ENCODE measurements around the gene CNTN5.

CNTN5 gene

DNA sequence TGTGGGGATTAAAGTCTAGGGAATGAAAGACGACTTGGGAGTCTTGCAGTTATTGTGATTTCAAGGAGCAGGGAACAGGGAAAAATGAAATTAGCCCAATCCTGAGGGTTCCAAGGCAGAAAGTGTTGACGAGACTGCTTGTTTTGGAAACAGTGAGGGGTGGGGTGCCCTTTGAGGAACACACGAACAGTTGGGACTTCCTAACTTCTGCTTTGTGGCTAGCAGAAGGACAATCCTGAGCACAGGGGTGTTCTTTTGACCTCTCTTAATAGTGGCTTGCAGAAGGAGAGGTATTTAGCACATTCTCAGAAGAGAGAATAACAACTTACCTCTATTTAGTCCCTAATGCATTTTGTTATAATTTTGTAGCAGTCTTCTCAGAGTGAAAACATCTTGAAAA, 1120.5 kb downstream of the CNTN5 start:
- no peak for DNase-seq

DNA sequence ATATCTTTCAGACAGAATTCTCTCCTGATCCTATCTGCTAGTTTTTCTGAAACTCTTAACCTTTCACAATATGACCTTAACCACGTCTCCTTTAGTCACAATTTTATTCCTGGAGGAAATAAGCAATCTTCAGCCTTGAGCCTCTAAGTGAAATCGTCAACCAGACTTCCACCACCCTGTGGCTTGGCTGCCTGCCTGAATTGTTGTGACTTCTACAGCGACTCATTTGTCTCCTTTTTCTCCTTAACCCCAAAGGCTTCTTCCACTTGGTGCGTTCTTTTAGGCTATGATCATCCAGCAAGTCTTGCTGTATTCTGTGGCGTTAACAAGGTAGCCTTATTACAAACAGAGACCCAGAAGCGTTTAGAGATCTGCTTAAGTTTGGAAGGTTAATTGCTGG, 1131.2 kb downstream of the CNTN5 start:
- no peak for DNase-seq

DNA sequence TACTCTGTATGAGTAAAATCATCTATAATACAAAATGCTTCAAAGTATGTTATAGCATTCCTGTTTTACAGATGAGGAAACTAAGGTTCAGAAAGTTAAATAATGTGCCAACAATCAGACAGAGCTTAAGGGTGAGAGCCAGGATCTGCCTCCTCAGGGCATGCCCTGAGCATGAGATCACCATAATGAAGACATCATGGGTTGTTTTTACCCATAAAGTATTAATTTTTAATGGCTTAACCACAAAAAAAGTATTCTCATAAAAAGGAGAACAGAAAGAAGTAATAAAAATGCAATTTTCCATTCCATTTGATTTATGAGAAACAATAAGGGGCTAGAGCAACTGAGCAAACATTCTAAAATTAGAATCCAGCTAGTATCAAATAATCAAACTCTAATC, 1132.0 kb downstream of the CNTN5 start:
- DNase-seq, result no peak

DNA sequence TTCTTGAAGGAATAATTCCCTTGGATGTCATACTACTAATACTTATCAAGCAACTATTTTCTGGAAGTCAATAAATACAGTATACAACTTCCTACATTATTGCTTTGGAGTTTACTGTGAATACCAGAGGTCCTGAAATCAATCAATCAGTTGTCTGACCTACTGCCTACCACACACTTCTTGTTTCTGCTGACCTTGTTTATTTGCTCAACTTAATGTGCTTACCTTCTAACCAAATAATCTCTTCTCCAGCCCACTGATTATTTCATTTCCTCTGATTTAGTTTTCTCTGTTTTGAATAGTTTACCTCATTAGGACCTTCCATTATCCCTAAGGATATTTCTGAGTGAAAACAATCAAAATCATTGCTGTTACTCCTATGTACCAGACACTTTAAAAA, 1142.7 kb downstream of the CNTN5 start:
- DNase-seq, result no peak

GRCh38 chr11:100174881-100175280, 1154.1 kb downstream of the CNTN5 start:
- DNase-seq, result no peak

DNA sequence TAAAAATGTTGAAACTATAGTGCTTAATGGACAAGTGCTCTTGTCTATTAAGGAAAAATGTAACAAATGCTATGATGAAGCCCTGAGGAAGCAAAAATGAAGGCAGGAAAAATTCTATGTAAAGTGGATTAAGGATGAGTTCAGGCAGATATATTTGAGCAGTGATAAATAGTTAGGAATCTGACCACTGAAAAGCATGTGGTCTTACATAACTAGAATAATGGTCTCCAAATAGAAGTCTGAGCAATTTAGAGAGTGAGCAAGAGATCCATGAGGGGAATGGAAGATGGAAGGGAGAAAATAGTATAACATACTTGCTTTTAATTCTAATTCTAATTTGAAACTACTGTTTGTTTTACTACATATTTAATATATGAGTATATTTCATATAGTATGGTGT, 1155.7 kb downstream of the CNTN5 start:
- no peak for DNase-seq

- DNase-seq, result no peak
These were observed 1156.9 kb downstream of the CNTN5 start for GRCh38 chr11:100177651-100178050.

DNA sequence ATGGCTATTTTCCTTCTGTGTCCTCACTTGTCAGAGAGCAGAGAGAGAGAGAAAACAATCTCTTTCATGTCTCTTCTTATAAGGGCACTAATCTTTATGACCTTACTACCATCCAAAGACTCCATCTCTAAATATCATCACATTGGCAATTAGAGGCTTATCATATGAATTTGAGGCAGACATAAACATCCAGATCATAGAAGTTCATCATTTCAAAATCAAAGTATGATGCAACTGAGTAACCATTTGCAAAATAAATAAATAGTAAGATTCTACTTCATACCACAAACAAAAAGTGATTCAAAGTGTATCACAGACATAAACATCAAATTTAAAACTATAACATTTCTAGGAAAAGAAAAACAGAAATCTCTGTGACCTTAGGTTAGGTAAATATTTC, 1161.6 kb downstream of the CNTN5 start:
- no peak for DNase-seq

GRCh38 chr11:100182927-100183326, 1162.2 kb downstream of the CNTN5 start:
- no peak for DNase-seq

GRCh38 chr11:100185588-100185987, 1164.8 kb downstream of the CNTN5 start:
- DNase-seq, result no peak

DNA sequence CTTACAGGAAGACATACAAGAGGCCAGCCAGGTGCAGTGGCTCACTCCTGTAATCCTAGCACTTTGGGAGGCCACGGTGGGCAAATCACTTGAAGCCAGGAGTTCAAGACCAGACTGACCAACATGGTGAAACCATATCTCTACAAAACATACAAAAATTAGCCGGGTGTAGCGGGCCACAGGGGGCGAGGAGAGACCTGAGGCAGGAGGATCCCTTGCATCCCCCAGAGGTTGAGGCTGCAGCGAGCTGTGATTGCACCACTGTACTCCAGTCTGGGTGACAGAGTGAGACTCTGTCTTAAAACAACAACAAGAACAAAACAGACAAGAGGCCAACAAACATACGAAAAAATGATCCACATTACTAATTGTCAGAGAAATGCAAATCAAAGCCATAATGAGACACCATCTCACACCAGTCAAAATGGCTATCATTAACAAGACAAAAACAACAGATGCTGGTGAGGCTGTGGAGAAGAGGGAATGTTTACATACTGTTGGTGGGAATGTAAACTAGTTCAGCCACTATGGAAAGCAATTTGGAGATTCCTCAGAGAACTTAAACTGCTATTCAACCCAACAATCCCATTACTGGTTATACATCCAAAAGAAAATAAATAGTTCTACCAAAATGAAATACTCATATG, 1167.5 kb downstream of the CNTN5 start:
- DNase-seq, result no peak

DNA sequence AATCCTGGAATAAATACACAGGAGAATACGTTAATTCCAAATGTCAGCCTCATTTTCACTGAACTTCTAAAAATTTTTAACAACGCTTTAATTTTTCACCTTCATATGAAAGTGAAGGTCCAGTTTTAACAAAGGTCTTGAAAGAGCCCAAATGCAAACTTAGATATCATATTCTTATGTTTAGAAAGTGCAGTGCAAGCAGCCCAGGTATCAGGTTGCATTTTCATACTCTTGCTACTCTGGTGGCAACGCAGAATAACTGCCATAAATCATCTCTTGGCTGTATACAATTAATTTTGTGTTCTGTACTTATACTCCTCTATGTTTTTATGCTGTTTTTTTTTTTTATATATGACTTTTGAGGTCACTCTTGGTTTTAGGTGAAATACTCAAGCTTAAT, 1169.6 kb downstream of the CNTN5 start:
- DNase-seq, result no peak

DNA sequence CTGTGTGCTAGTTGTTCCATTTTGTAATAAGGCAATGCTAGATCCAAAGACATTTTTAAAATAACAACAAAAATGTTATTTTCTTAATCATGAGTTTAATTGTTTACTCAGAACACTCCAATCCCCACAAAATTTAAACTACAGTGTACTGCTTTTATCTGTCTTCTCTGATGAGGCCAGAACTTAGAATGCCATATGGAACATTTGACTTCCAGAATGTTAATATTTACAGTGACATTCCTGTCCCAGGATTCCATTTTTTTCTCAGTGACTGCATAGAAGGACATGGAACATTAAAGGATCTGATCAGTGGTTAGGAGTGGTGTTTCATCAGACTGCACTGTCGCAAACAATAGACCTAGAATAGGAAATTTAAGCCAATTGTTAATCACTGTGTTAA, 1171.4 kb downstream of the CNTN5 start:
- DNase-seq, result no peak

- DNase-seq, result no peak
These were observed 1183.0 kb downstream of the CNTN5 start for GRCh38 chr11:100203789-100204188.

DNA sequence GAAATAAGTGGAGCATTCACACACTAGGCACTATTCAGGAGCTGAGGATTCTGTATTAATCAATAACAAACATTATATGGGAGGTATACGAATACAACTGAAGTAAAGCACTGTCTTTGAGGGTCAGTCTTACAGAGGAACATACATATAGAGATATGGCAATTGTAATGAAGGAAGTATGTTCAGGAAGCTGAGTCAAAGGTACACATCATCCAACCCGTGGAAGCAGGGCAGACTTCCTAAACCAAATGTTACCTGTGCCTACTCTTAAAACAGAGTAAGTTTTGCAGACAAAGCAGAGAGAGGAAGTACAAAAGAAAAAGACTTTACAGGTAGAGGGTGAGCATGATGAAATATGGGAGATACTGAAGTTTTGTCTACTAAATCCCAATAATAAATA, 1185.2 kb downstream of the CNTN5 start:
- no peak for DNase-seq

DNA sequence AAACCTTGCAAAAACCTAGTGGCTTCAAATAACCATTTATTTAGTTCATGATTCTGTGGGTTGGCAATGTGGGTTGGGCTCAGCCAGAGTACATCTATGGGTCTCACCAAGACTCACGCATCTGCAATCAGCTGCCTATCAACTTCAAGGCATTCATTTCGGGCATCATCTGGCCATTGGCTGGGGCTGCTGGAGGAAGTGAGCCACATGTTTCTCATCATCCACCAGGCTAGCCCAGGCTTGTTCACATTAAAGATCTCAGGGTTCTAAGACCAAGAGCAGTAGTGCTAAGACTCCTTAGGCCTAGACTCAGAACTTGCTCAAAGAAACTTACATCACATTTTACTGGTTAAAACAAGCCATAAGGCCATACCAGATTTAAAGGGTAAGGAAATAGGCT, 1187.5 kb downstream of the CNTN5 start:
- no peak for DNase-seq

DNA sequence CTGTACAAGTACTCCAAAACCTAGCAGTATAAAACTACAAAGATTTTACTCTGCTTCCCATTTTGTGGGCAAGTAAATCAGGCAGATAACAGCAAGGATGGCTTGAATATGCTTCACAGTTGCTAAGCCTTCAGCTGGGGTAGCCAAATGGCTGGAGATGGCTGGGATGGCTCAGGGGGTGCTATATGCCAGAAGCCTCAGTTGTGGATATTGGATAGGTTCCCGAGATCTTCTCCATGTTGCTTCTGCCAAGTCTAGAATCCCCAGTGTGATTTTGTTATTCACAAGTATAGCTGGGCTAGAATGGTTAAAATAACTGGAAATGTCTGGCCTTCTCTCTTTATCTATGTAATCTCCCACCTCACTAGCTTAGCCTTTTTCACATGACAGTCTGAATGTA, 1194.0 kb downstream of the CNTN5 start:
- no peak for DNase-seq

GRCh38 chr11:100220801-100221200, 1200.1 kb downstream of the CNTN5 start:
- no peak for DNase-seq

DNA sequence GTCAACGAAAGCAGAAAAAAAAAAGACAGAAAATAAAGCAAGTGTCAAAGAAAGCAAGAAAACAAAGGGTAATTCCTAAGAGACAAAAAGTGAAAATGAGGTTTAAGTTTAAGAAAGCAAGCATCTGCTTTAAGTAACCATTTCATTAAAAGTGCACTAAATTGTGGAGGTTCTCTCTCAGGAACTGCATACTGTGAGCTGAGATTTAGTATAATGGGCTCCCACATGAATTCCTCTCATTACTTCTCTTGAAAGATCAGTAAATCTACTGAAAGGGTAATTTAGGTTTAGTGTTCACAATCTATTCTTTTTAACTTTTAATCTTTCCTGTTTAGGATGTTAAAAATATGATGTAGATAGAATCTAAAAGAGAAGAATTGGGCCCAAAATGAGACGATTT, 1201.0 kb downstream of the CNTN5 start:
- DNase-seq, result no peak

- no peak for DNase-seq
These were observed 1203.8 kb downstream of the CNTN5 start for GRCh38 chr11:100224541-100225034.

- DNase-seq, result no peak
These were observed 1208.3 kb downstream of the CNTN5 start for GRCh38 chr11:100229086-100229485.

- DNase-seq, result no peak
These were observed 1211.3 kb downstream of the CNTN5 start for GRCh38 chr11:100232006-100232405.

- no peak for DNase-seq
These were observed 1214.3 kb downstream of the CNTN5 start for GRCh38 chr11:100235085-100235484.

DNA sequence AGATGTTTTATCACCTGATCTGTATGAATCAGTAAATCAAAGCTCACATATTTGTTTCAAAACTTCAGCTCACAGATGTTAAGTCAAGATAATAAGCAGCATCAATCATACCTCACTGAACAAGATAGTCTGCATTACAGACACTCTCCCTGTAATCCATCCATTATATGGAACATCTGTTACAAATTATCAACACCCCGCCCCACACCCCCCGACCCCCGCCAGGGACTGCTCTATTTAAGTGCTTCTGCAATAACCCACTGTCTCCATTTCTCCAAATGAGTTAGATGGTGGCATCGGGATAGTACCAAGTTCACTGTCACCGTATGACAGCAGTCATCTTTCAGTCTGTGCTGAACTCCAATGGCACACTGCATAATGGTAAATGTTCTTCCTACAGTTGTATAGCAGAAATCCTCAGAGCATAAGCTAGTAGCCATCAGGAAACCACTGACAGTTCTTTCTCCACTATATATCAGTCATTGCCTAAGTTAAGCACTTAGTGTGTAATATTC, 1219.3 kb downstream of the CNTN5 start:
- DNase-seq, result no peak

- DNase-seq, result no peak
These were observed 1227.0 kb downstream of the CNTN5 start for GRCh38 chr11:100247704-100248103.

Measured in NCI-H1092 treated with DMSO at 0.1 percent for 48 hours (cell line).